NCI-H128 (cell line): ENCODE results near the gene MRPL21.
"Not testable (repeated sequence)": the region's sequence is repeated elsewhere in the genome, so short reads cannot be mapped to it uniquely, and the experiment has no call there.

ENCODE experiments used
- DNase-seq: peaks from one replicate; lab custom pipeline; 2025; ENCODE audit not compliant: unreplicated experiment; lab: John Stamatoyannopoulos, UW

Gene MRPL21

GRCh38 chr11:68911731-68912130 lies 8.1 kb upstream of the MRPL21 start:
- no peak for DNase-seq

GRCh38 chr11:68910965-68911364 lies 7.3 kb upstream of the MRPL21 start:
- DNase-seq = no peak

GRCh38 chr11:68908273-68908672 lies 4.6 kb upstream of the MRPL21 start:
- no peak for DNase-seq

- no peak for DNase-seq
Observed at GRCh38 chr11:68905421-68906360, 2.1 kb upstream of the MRPL21 start.

GRCh38 chr11:68904248-68904847 lies 716 bp upstream of the MRPL21 start:
- DNase-seq = no peak

- DNase-seq = no peak
Observed at GRCh38 chr11:68900835-68901381, 2.7 kb downstream of the MRPL21 start.

- no peak for DNase-seq
Observed at GRCh38 chr11:68897441-68897840, 6.2 kb downstream of the MRPL21 start.

- DNase-seq = no peak
Observed at GRCh38 chr11:68896171-68896959, 7.3 kb downstream of the MRPL21 start.

GRCh38 chr11:68893282-68893681 lies 10.3 kb downstream of the MRPL21 start:
- no peak for DNase-seq

- no peak for DNase-seq
Observed at GRCh38 chr11:68892576-68892975, 11.1 kb downstream of the MRPL21 start.

GRCh38 chr11:68891351-68891948 lies 12.2 kb downstream of the MRPL21 start:
- DNase-seq = no peak

- DNase-seq = no peak
Observed at GRCh38 chr11:68890490-68891231, 13.0 kb downstream of the MRPL21 start.

GRCh38 chr11:68889948-68890446 lies 13.6 kb downstream of the MRPL21 start:
- no peak for DNase-seq

- not testable (repeated sequence) for DNase-seq
Observed at GRCh38 chr11:68884827-68885226, 18.8 kb downstream of the MRPL21 start.

- no peak for DNase-seq
Observed at GRCh38 chr11:68882391-68882790, 21.2 kb downstream of the MRPL21 start.

GRCh38 chr11:68881320-68881719 lies 22.3 kb downstream of the MRPL21 start:
- no peak for DNase-seq

- no peak for DNase-seq
Observed at GRCh38 chr11:68880851-68881250, 22.8 kb downstream of the MRPL21 start.

GRCh38 chr11:68878022-68878421 lies 25.6 kb downstream of the MRPL21 start:
- no peak for DNase-seq

GRCh38 chr11:68872216-68873003 lies 31.2 kb downstream of the MRPL21 start:
- no peak for DNase-seq
